Right atrium auricular region (tissue), 2 donors: ENCODE measurements around the gene APOL6. TPM values are rescaled to one million over a fixed set of nuclear protein-coding genes. Genes with fewer than 3 reads are reported as not detected.

Experiments
- DNase-seq: peaks from one replicate; pipeline ENCODE4 v3.0.0-alpha.2; 2019; ENCODE audit warnings: low spot score
- H3K27ac ChIP-seq, 2 donors: fragments of 200-600 bp; sonication (generic); 1 replicate in 1 of 2; 2 replicates in 1 of 2; pipeline ENCODE4 v1.5.1; 2016 to 2019
- H3K27me3 ChIP-seq, 2 donors: fragments of 200-600 bp; sonication (generic); one replicate each; pipeline versions ENCODE4 v1.5.1 to v1.6.0; 2017 to 2019
- H3K36me3 ChIP-seq: fragments of 200-600 bp; sonication (generic); one replicate; pipeline ENCODE4 v1.5.1; 2016
- H3K4me1 ChIP-seq, 2 donors: fragments of 200-600 bp; sonication (generic); one replicate each; pipeline versions ENCODE4 v1.5.1 to v1.6.0; 2017 to 2019
- H3K4me3 ChIP-seq, 2 donors: fragments of 200-600 bp; sonication (generic); 1 replicate in 1 of 2; 2 replicates in 1 of 2; pipeline ENCODE4 v1.5.1; 2017 to 2019; ENCODE audit warnings: mild to moderate bottlenecking in 1 of 2, moderate library complexity in 1 of 2
- H3K9me3 ChIP-seq, 2 donors: fragments of 200-600 bp; sonication (generic); one replicate each; pipeline ENCODE4 v1.5.1; 2019
- CTCF ChIP-seq, 2 donors: fragments of 200-600 bp; sonication (generic); IDR thresholded peaks; one replicate each; pipeline ENCODE4 v1.5.1; 2019; ENCODE audit warnings: antibody characterized with exemption in 2 of 2
- total RNA-seq, 2 donors: library from RNA; depleted of rRNA; stranded (reverse); fragments of >200 nt; gene quantifications; one replicate each; pipeline ENCODE4 v1.1.0, GENCODE V29; 2016

APOL6 gene
- total RNA-seq, 2 donors from 2014 or later: 7.5 to 8.5 TPM

GRCh38 chr22:35651085-35651484 is 2.8 kb downstream of the APOL6 start:
- Histone ChIP-seq H3K36me3 (no peaks in the 10 kb centered on the region), H3K4me3 (no peak overlapping the region), H3K27me3 (no peaks in the 10 kb centered on the region), H3K27ac (no peak overlapping the region), H3K4me1 (peaks cover 0 to 32% of the 10 kb centered on the region in 2 donors), H3K9me3 (no peaks in the 10 kb centered on the region)
- no peak for DNase-seq
- no peak for TF ChIP-seq CTCF (IDR thresholded peaks at IDR 0.05)

GRCh38 chr22:35653824-35654223 is 5.6 kb downstream of the APOL6 start:
- Histone ChIP-seq H3K27ac (no peak overlapping the region), H3K4me3 (no peak overlapping the region), H3K4me1 (peaks cover 0 to 13% of the 10 kb centered on the region in 2 donors), H3K36me3 (peaks cover 25% of the 10 kb centered on the region), H3K27me3 (no peaks in the 10 kb centered on the region), H3K9me3 (no peaks in the 10 kb centered on the region)
- TF ChIP-seq CTCF (IDR thresholded peaks at IDR 0.05): no peak
- no peak for DNase-seq

GRCh38 chr22:35656284-35656752 is 8.1 kb downstream of the APOL6 start:
- Histone ChIP-seq H3K27ac (no peak overlapping the region), H3K4me1 (no peaks in the 10 kb centered on the region), H3K27me3 (no peaks in the 10 kb centered on the region), H3K36me3 (peaks cover 34% of the 10 kb centered on the region), H3K4me3 (no peak overlapping the region), H3K9me3 (no peaks in the 10 kb centered on the region)
- DNase-seq: no peak
- TF ChIP-seq CTCF (IDR thresholded peaks at IDR 0.05): no peak

GRCh38 chr22:35657571-35658312 is 9.5 kb downstream of the APOL6 start:
- no peak for TF ChIP-seq CTCF (IDR thresholded peaks at IDR 0.05)
- H3K27me3 ChIP-seq: no peaks in the 10 kb centered on the region
- peaks cover 34% of the 10 kb centered on the region for H3K36me3 ChIP-seq
- H3K27ac ChIP-seq: no peak overlapping the region
- no peaks in the 10 kb centered on the region for H3K9me3 ChIP-seq
- no peak for DNase-seq
- H3K4me3 ChIP-seq: no peak overlapping the region
- H3K4me1 ChIP-seq: peaks cover 0 to 9% of the 10 kb centered on the region in 2 donors

- peaks cover 0 to 12% of the 10 kb centered on the region in 2 donors for H3K4me1 ChIP-seq
- H3K4me3 ChIP-seq: no peak overlapping the region
- no peaks in the 10 kb centered on the region for H3K9me3 ChIP-seq
- no peaks in the 10 kb centered on the region for H3K27me3 ChIP-seq
- peaks cover 34% of the 10 kb centered on the region for H3K36me3 ChIP-seq
- H3K27ac ChIP-seq: no peak overlapping the region
- TF ChIP-seq CTCF (IDR thresholded peaks at IDR 0.05): no peak
- DNase-seq: no peak
Measured at GRCh38 chr22:35660291-35661127, 12.3 kb downstream of the APOL6 start.
